GM12878 (cell line): ENCODE measurements around the gene SLFN14. TPM values are rescaled to one million over a fixed set of nuclear protein-coding genes. Genes with fewer than 3 reads are reported as not detected.

Experiments
- BCL3 ChIP-seq: IDR thresholded peaks from 2 replicates; pipeline ENCODE4 v1.6.1; 2011; ENCODE audit warnings: borderline replicate concordance, low read depth, mild to moderate bottlenecking, moderate library complexity, low read length; ENCODE audit not compliant: insufficient read depth, poor library complexity, severe bottlenecking
- BCLAF1 ChIP-seq: fragments of 450-650 bp; IDR thresholded peaks from 2 replicates; pipeline ENCODE4 v1.6.1; 2017; ENCODE audit warnings: antibody characterized with exemption, mild to moderate bottlenecking, moderate library complexity
- BHLHE40 ChIP-seq, 2 experiments: fragments of 450-650 bp in 1 of 2; IDR thresholded peaks; 2 replicates each; pipeline ENCODE4 v1.6.1; 2011 to 2017; ENCODE audit warnings: low read depth in 2 of 2, borderline replicate concordance in 1 of 2, improper control_type of control experiment in 1 of 2, low read length in 1 of 2, mild to moderate bottlenecking in 1 of 2
- CHD2 ChIP-seq: IDR thresholded peaks from 2 replicates; pipeline ENCODE4 v1.6.1; 2011; ENCODE audit warnings: low read depth, low read length, improper control_type of control experiment, borderline replicate concordance
- EP300 ChIP-seq, 2 experiments: fragments of 150-350 bp in 1 of 2; IDR thresholded peaks; 2 replicates each; pipeline ENCODE4 v1.6.1; 2011 to 2012; ENCODE audit warnings: low read depth in 2 of 2, low read length in 2 of 2, borderline replicate concordance in 1 of 2, improper control_type of control experiment in 1 of 2, inconsistent platforms in 1 of 2; ENCODE audit not compliant: control insufficient read depth in 1 of 2
- FOS ChIP-seq: IDR thresholded peaks from 3 replicates; pipeline ENCODE4 v1.6.1; 2011; ENCODE audit warnings: borderline replicate concordance; ENCODE audit not compliant: insufficient read length; ENCODE audit errors: extremely low read depth
- FOXK2 ChIP-seq: fragments of 450-650 bp; IDR thresholded peaks from 2 replicates; pipeline ENCODE4 v1.6.1; 2017; ENCODE audit warnings: mild to moderate bottlenecking, moderate library complexity
- IKZF1 ChIP-seq: fragments of 450-650 bp; conservative IDR thresholded peaks from 2 replicates; pipeline ENCODE4 v1.6.1; 2017; ENCODE audit warnings: antibody characterized with exemption, mild to moderate bottlenecking
- JUND ChIP-seq: IDR thresholded peaks from 2 replicates; pipeline ENCODE4 v1.6.1; 2012; ENCODE audit warnings: low read depth, mild to moderate bottlenecking, low read length, improper control_type of control experiment, moderate library complexity
- MAX ChIP-seq: IDR thresholded peaks from 2 replicates; pipeline ENCODE4 v1.6.1; 2012; ENCODE audit warnings: low read depth, low read length, improper control_type of control experiment
- MEF2B ChIP-seq: fragments of 450-650 bp; IDR thresholded peaks from 2 replicates; pipeline ENCODE4 v1.6.1; 2018; ENCODE audit warnings: mild to moderate bottlenecking, moderate library complexity; ENCODE audit not compliant: partially characterized antibody, poor library complexity, severe bottlenecking
- MLLT1 ChIP-seq: fragments of 450-650 bp; IDR thresholded peaks from 2 replicates; pipeline ENCODE4 v1.6.1; 2016; ENCODE audit warnings: mild to moderate bottlenecking
- NFXL1 ChIP-seq: fragments of 450-650 bp; IDR thresholded peaks from 2 replicates; pipeline ENCODE4 v1.6.1; 2017; ENCODE audit warnings: antibody characterized with exemption, mild to moderate bottlenecking, borderline replicate concordance
- PBX3 ChIP-seq: IDR thresholded peaks from 2 replicates; pipeline ENCODE4 v1.6.1; 2011; ENCODE audit warnings: mild to moderate bottlenecking, low read depth, low read length, moderate library complexity; ENCODE audit not compliant: insufficient replicate concordance
- PML ChIP-seq: IDR thresholded peaks from 2 replicates; pipeline ENCODE4 v1.6.1; 2012; ENCODE audit warnings: low read length, inconsistent platforms
- RB1 ChIP-seq: fragments of 450-650 bp; formaldehyde crosslinking; IDR thresholded peaks from 2 replicates; pipeline ENCODE4 v1.6.1; 2017; ENCODE audit warnings: mild to moderate bottlenecking, borderline replicate concordance
- RCOR1 ChIP-seq: conservative IDR thresholded peaks from 2 replicates; pipeline ENCODE4 v1.6.1; 2012; ENCODE audit warnings: low read depth, low read length, improper control_type of control experiment
- SUZ12 ChIP-seq: fragments of 200-600 bp; sonication (generic); IDR thresholded peaks from one replicate; pipeline ENCODE4 v1.6.1; 2018; ENCODE audit warnings: antibody characterized with exemption, mild to moderate bottlenecking; ENCODE audit not compliant: unreplicated experiment
- ZNF217 ChIP-seq: fragments of 450-650 bp; IDR thresholded peaks from 2 replicates; pipeline ENCODE4 v1.6.1; 2017; ENCODE audit warnings: antibody characterized with exemption, mild to moderate bottlenecking
- ZNF274 ChIP-seq: IDR thresholded peaks from one replicate; pipeline ENCODE4 v1.8.0; 2011; ENCODE audit not compliant: insufficient read length, insufficient read depth
- ZSCAN29 ChIP-seq: fragments of 450-650 bp; IDR thresholded peaks from 2 replicates; pipeline ENCODE4 v1.6.1; 2017; ENCODE audit warnings: mild to moderate bottlenecking, moderate library complexity
- polyA plus RNA-seq, 11 experiments: library from polyadenylated mRNA; depleted of rRNA in 4 of 11; unstranded in 6 of 11; stranded (reverse) in 5 of 11; fragments of >200 nt; fragmentation: Nextera tagmentation in 4 of 11; fragmentation: Illumina TruSeq in 1 of 11; extraction: Ambion mirVana in 4 of 11; extraction: Trizol in 1 of 11; gene quantifications; 1 replicate in 1 of 11; 2 replicates in 10 of 11; pipeline versions ENCODE4 v1.2.1 to v1.2.3, GENCODE V29; 2011 to 2016; ENCODE audit warnings: inconsistent platforms in 2 of 11, missing spikeins in 2 of 11, low read depth in 1 of 11
- total RNA-seq, 4 experiments: library from RNA; depleted of rRNA in 3 of 4; stranded (reverse); fragments of >200 nt in 3 of 4; fragmentation: Illumina TruSeq in 1 of 4; extraction: Trizol in 1 of 4; gene quantifications; 2 replicates each; pipeline versions ENCODE4 v1.2.1 to v1.2.3, GENCODE V29; 2013 to 2021

SLFN14 gene
- total and polyA plus RNA-seq, 10 of the 15 experiments (the other 5 are each of a cell fraction or from before 2014, with no cell fraction given) = 0.06 to 0.11 (median 0.06) TPM; not detected in 7

GRCh38 chr17:35587074-35587961, 26.7 kb upstream of the SLFN14 start, which contains the start of gene AP2B1 (continued):
- TF ChIP-seq PBX3 (peak; percentile 10), EP300 (IDR thresholded peaks at IDR 0.05; ENCODE audit: borderline replicate concordance in 1 of 2, control insufficient read depth in 1 of 2, low read depth in 2 of 2, low read length in 2 of 2) (0 out of 4 replicates have a peak, but pooled peaks of 1 of the 2 experiments have one; percentile 62), IKZF1 (peak; percentile 92), FOXK2 (no peak), CHD2 (peak; percentile 75; the same call in 1 of the 2 replicates), BCLAF1 (no peak), JUND (peak; percentile 84), MAX (0 out of 2 replicates have a peak, but pooled peaks have one; percentile 15), PML (peak; percentile 81; the same call in 1 of the 2 replicates), SUZ12 (no peak), MLLT1 (peak; percentile 94), RB1 (no peak; the same call in 1 of the 2 replicates), ZNF274 (no peak), RCOR1 (0 out of 2 replicates have a peak, but pooled peaks have one; percentile 77), MEF2B (no peak), ZNF217 (0 out of 2 replicates have a peak, but pooled peaks have one; percentile 28), FOS (no peak), NFXL1 (no peak), ZSCAN29 (no peak), BHLHE40 (IDR thresholded peaks at IDR 0.05; ENCODE audit: borderline replicate concordance in 1 of 2, low read depth in 2 of 2, low read length in 1 of 2) (peak; percentile 70 to 84), BCL3 (no peak)
